C4-2B (cell line): ENCODE data around the gene ZNF454.

ENCODE experiments used
- H3K27ac ChIP-seq: fragments of 450-650 bp; 2 replicates; pipeline ENCODE4 v1.5.1; 2017
- CTCF ChIP-seq: fragments of 450-650 bp; conservative IDR thresholded peaks from 2 replicates; pipeline ENCODE4 v1.5.1; 2017; ENCODE audit warnings: mild to moderate bottlenecking
- ZFX ChIP-seq: fragments of 450-650 bp; IDR thresholded peaks from 2 replicates; pipeline ENCODE4 v1.6.1; 2017

Gene ZNF454

DNA sequence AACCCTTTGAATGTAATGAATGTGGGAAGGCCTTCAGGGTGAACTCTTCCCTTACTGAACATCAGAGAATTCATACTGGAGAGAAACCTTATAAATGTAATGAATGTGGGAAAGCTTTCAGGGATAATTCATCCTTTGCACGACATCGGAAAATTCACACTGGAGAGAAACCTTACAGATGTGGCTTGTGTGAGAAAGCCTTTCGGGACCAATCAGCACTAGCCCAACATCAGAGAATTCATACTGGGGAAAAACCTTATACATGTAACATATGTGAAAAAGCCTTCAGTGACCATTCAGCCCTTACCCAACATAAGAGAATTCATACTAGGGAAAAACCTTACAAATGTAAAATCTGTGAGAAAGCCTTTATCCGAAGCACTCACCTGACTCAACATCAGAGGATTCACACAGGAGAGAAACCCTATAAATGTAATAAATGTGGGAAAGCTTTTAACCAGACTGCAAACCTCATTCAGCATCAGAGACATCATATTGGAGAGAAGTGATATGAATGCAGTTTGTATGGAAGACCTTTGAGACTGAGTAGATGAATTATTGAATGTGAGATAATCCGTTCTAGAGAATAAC, 24.6 kb downstream of the ZNF454 start:
- no peak for TF ChIP-seq CTCF
- TF ChIP-seq ZFX = no peak

DNA sequence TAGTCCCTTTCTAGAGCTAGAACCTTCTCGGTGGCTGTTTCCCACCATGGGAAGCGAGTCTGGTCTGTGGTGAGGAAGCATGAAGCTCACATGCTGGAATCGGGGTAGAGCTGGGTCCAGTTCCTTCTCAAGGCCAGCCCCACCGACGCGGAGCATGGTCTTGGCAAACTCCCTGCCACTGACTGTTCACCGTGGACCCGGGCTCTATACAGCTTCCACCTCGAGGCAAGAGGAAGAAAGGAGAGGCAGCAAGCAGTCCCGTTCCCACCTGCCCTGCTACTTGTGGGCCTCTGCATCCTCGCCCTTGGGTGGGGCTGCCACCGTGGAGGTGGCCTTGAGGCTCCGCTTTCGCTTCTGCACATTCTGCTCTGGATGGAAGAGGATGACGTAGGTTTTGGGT, 40.4 kb downstream of the ZNF454 start:
- H3K27ac ChIP-seq = no peak overlapping the region
- TF ChIP-seq ZFX (no peak), CTCF (no peak)

More for the DNA sequence above, 24.6 kb downstream of the ZNF454 start:
- H3K27ac ChIP-seq = no peak overlapping the region

GRCh38 chr5:178982941-178983340, 41.9 kb downstream of the ZNF454 start:
- TF ChIP-seq ZFX (no peak), CTCF (no peak)
- no peak overlapping the region for H3K27ac ChIP-seq

DNA sequence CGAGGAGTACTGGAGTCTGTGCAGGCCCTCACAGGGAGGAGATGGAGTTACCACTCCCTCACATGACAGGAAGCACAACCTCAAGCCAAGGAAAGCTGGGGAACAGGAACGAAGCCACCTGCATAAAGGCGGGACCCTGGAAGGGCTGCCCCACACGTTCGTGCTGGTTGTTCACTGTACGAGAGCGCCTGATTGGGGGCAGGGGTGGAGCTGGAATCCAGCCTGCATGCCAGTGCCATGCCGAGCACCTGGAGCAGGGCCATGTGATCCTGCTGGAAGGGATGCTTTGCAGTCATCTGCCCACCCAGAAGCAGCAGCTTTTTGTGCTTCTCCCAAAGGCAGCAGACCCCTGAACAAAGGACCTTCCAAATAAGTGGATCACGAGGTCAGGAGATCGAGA, 42.7 kb downstream of the ZNF454 start:
- no peak overlapping the region for H3K27ac ChIP-seq
- TF ChIP-seq CTCF (no peak), ZFX (no peak)

- H3K27ac ChIP-seq = no peak overlapping the region
- TF ChIP-seq CTCF (no peak), ZFX (no peak)
Measured at GRCh38 chr5:178984145-178985072, 43.4 kb downstream of the ZNF454 start.

GRCh38 chr5:178986326-178986960, 45.4 kb downstream of the ZNF454 start:
- TF ChIP-seq CTCF (no peak), ZFX (no peak)
- H3K27ac ChIP-seq = no peak overlapping the region
